DND-41 (cell line): Measurements from ENCODE around the gene SGTA.

Experiments used
- ATAC-seq: fragments of 200-7000 bp; cut with Tn5 transposase; 3 replicates; pipeline ENCODE4 v1.9.1; 2021; ENCODE audit warnings: low read depth; ENCODE audit not compliant: insufficient read depth
- DNase-seq: peaks from one replicate; pipeline ENCODE4 v3.0.0-alpha.2; 2020
- H2AFZ ChIP-seq: 2 replicates; pipeline ENCODE4 v1.6.0; 2012; ENCODE audit warnings: low read depth, low read length
- H3K27ac ChIP-seq: 2 replicates; pipeline ENCODE4 v1.5.1; 2012; ENCODE audit warnings: low read length, inconsistent platforms
- H3K27me3 ChIP-seq: fragments of 200-600 bp; sonication (generic); 2 replicates; pipeline ENCODE4 v1.6.0; 2012; ENCODE audit warnings: low read length, mild to moderate bottlenecking, inconsistent platforms; ENCODE audit not compliant: insufficient read depth, poor library complexity
- H3K36me3 ChIP-seq: 2 replicates; pipeline ENCODE4 v1.5.1; 2012; ENCODE audit warnings: low read length, inconsistent platforms; ENCODE audit not compliant: insufficient read depth
- H3K4me1 ChIP-seq: 2 replicates; pipeline ENCODE4 v1.5.1; 2012; ENCODE audit warnings: mild to moderate bottlenecking, low read length; ENCODE audit not compliant: insufficient read depth
- H3K4me2 ChIP-seq: 2 replicates; pipeline ENCODE4 v1.6.0; 2012; ENCODE audit warnings: mild to moderate bottlenecking, moderate library complexity, low read length, inconsistent platforms; ENCODE audit not compliant: insufficient read depth
- H3K4me3 ChIP-seq, 2 experiments: fragments of 200-600 bp in 1 of 2; shearing (Covaris generic) in 1 of 2; 2 replicates each; pipeline ENCODE4 v1.5.1; 2012 to 2016; ENCODE audit warnings: inconsistent platforms in 2 of 2, low read length in 2 of 2, mild to moderate bottlenecking in 2 of 2, low read depth in 1 of 2, moderate library complexity in 1 of 2
- H3K79me2 ChIP-seq: 2 replicates; pipeline ENCODE4 v1.6.0; 2012; ENCODE audit warnings: low read length, inconsistent platforms; ENCODE audit not compliant: insufficient read depth
- H3K9ac ChIP-seq: 2 replicates; pipeline ENCODE4 v1.6.0; 2012; ENCODE audit warnings: low read depth, mild to moderate bottlenecking, inconsistent platforms, low read length, moderate library complexity
- H3K9me3 ChIP-seq: 2 replicates; pipeline ENCODE4 v1.5.1; 2012; ENCODE audit warnings: low read length, moderate library complexity, mild to moderate bottlenecking, inconsistent platforms; ENCODE audit not compliant: insufficient read depth, severe bottlenecking
- H4K20me1 ChIP-seq: 2 replicates; pipeline ENCODE4 v1.6.0; 2012; ENCODE audit warnings: low read length; ENCODE audit not compliant: insufficient read depth
- CTCF ChIP-seq: IDR thresholded peaks from 2 replicates; pipeline ENCODE4 v1.5.1; 2012; ENCODE audit warnings: borderline replicate concordance, low read length, moderate library complexity, mild to moderate bottlenecking; ENCODE audit not compliant: poor library complexity, severe bottlenecking; ENCODE audit errors: extremely low read depth
- EZH2 ChIP-seq: IDR thresholded peaks from 3 replicates; pipeline ENCODE4 v1.6.1; 2012; ENCODE audit warnings: borderline replicate concordance, low read depth, mild to moderate bottlenecking, moderate library complexity, low read length, inconsistent platforms; ENCODE audit not compliant: severe bottlenecking

The SGTA gene

GRCh38 chr19:2791440-2791839, 8.4 kb upstream of the SGTA start:
- peaks cover 49% of the 10 kb centered on the region for H3K79me2 ChIP-seq
- ATAC-seq: no peak

GRCh38 chr19:2790557-2791271, 7.6 kb upstream of the SGTA start:
- H3K4me1 ChIP-seq: peaks cover 23% of the 10 kb centered on the region
- H3K79me2 ChIP-seq: peaks cover 57% of the 10 kb centered on the region
- ATAC-seq (no peak), DNase-seq (no peak)
- no peak overlapping the region for H3K4me3 ChIP-seq
- H4K20me1 ChIP-seq: peaks cover 38% of the 10 kb centered on the region
- H3K27me3 ChIP-seq: no peaks in the 10 kb centered on the region
- no peaks in the 10 kb centered on the region for H3K9me3 ChIP-seq
- H3K4me2 ChIP-seq: no peak overlapping the region
- TF ChIP-seq CTCF (no peak), EZH2 (no peak)
- no peak overlapping the region for H2AFZ ChIP-seq
- H3K9ac ChIP-seq: no peak overlapping the region
- H3K36me3 ChIP-seq: peaks cover 71% of the 10 kb centered on the region
- no peak overlapping the region for H3K27ac ChIP-seq

More at GRCh38 chr19:2791440-2791839, 8.4 kb upstream of the SGTA start:
- Histone ChIP-seq H3K27me3 (no peaks in the 10 kb centered on the region), H3K4me3 (no peak overlapping the region), H3K4me2 (no peak overlapping the region), H2AFZ (no peak overlapping the region), H4K20me1 (peaks cover 36% of the 10 kb centered on the region), H3K9me3 (no peaks in the 10 kb centered on the region), H3K4me1 (peaks cover 17% of the 10 kb centered on the region), H3K27ac (no peak overlapping the region), H3K36me3 (peaks cover 78% of the 10 kb centered on the region), H3K9ac (no peak overlapping the region)
- no peak for DNase-seq
- TF ChIP-seq CTCF (no peak), EZH2 (no peak)

GRCh38 chr19:2790194-2790556, 7.1 kb upstream of the SGTA start:
- TF ChIP-seq EZH2 (no peak), CTCF (no peak)
- no peak overlapping the region for H3K4me2 ChIP-seq
- ATAC-seq (no peak), DNase-seq (no peak)
- H3K27ac ChIP-seq: no peak overlapping the region
- no peaks in the 10 kb centered on the region for H3K9me3 ChIP-seq
- H3K9ac ChIP-seq: no peak overlapping the region
- H3K27me3 ChIP-seq: no peaks in the 10 kb centered on the region
- peaks cover 61% of the 10 kb centered on the region for H3K79me2 ChIP-seq
- H3K4me3 ChIP-seq: no peak overlapping the region
- peaks cover 23% of the 10 kb centered on the region for H3K4me1 ChIP-seq
- peaks cover 66% of the 10 kb centered on the region for H3K36me3 ChIP-seq
- peaks cover 38% of the 10 kb centered on the region for H4K20me1 ChIP-seq
- no peak overlapping the region for H2AFZ ChIP-seq
